ENCODE data around the gene PIGL.
"Not testable (repeated sequence)": the region's sequence is repeated elsewhere in the genome, so short reads cannot be mapped to it uniquely, and the experiment has no call there.

The PIGL gene

GRCh38 chr17:16306211-16306610 is 89.2 kb downstream of the PIGL start:
- DNase-seq (ENCODE audit: low read depth in 2 of 2), result no peak

- not testable (repeated sequence) for DNase-seq (ENCODE audit: low read depth in 2 of 2)
These were observed 95.1 kb downstream of the PIGL start for GRCh38 chr17:16312061-16312460.

GRCh38 chr17:16313139-16314090 is 96.4 kb downstream of the PIGL start:
- DNase-seq (ENCODE audit: low read depth in 2 of 2), result no peak

GRCh38 chr17:16314189-16314588 is 97.2 kb downstream of the PIGL start:
- DNase-seq (ENCODE audit: low read depth in 2 of 2), result no peak

- no peak for DNase-seq (ENCODE audit: low read depth in 2 of 2)
These were observed 97.8 kb downstream of the PIGL start for GRCh38 chr17:16314859-16315258.

GRCh38 chr17:16319969-16320368 is 103.0 kb downstream of the PIGL start:
- no peak for DNase-seq (ENCODE audit: low read depth in 2 of 2)

- no peak for DNase-seq (ENCODE audit: low read depth in 2 of 2)
These were observed 105.6 kb downstream of the PIGL start for GRCh38 chr17:16322636-16323035.

GRCh38 chr17:16325964-16326363 is 109.0 kb downstream of the PIGL start:
- DNase-seq (ENCODE audit: low read depth in 2 of 2), result no peak

- no peak for DNase-seq (ENCODE audit: low read depth in 2 of 2)
These were observed 110.0 kb downstream of the PIGL start for GRCh38 chr17:16327018-16327417.

- no peak for DNase-seq (ENCODE audit: low read depth in 2 of 2)
These were observed 112.0 kb downstream of the PIGL start for GRCh38 chr17:16328997-16329396.

GRCh38 chr17:16329519-16330271 is 112.7 kb downstream of the PIGL start:
- DNase-seq (ENCODE audit: low read depth in 2 of 2), result no peak

- no peak for DNase-seq (ENCODE audit: low read depth in 2 of 2)
These were observed 121.4 kb downstream of the PIGL start for GRCh38 chr17:16338391-16338790.

- DNase-seq (ENCODE audit: low read depth in 2 of 2), result no peak
These were observed 122.4 kb downstream of the PIGL start for GRCh38 chr17:16339402-16339801.

- DNase-seq (ENCODE audit: low read depth in 2 of 2), result no peak
These were observed 122.9 kb downstream of the PIGL start for GRCh38 chr17:16339959-16340358.

- DNase-seq (ENCODE audit: low read depth in 2 of 2), result no peak
These were observed 126.0 kb downstream of the PIGL start for GRCh38 chr17:16342979-16343378.

- DNase-seq (ENCODE audit: low read depth in 2 of 2), result no peak
These were observed 126.6 kb downstream of the PIGL start for GRCh38 chr17:16343569-16343968.

- DNase-seq (ENCODE audit: low read depth in 2 of 2), result no peak
These were observed 128.6 kb downstream of the PIGL start for GRCh38 chr17:16345565-16345964.

- no peak for DNase-seq (ENCODE audit: low read depth in 2 of 2)
These were observed 129.8 kb downstream of the PIGL start for GRCh38 chr17:16346721-16347271.

GRCh38 chr17:16348586-16348985 is 131.6 kb downstream of the PIGL start:
- no peak for DNase-seq (ENCODE audit: low read depth in 2 of 2)

GRCh38 chr17:16349431-16349830 is 132.4 kb downstream of the PIGL start:
- peak in 1 of 2 donors; percentile 10 for DNase-seq (ENCODE audit: low read depth in 2 of 2)

GRCh38 chr17:16351831-16352230 is 134.8 kb downstream of the PIGL start:
- no peak for DNase-seq (ENCODE audit: low read depth in 2 of 2)

GRCh38 chr17:16352303-16352666 is 135.3 kb downstream of the PIGL start:
- peak; percentile 27 to 31 for DNase-seq (ENCODE audit: low read depth in 2 of 2)

Measured in stimulated activated CD4-positive, alpha-beta T cell treated with anti-CD3 and anti-CD28 coated beads, Interleukin-4, amount 100 ng/mL, for 48 hours (primary cell).